Suppressor macrophage (primary cell): ENCODE measurements around the gene ZNF462.

ENCODE experiments used
- DNase-seq, 4 experiments: peaks; one replicate each; pipeline ENCODE4 v3.0.0-alpha.2; 2020 to 2022

Gene ZNF462

GRCh38 chr9:107018861-107019545 lies 156.0 kb downstream of the ZNF462 start:
- DNase-seq: no peak

- DNase-seq: no peak
These were observed 157.1 kb downstream of the ZNF462 start for GRCh38 chr9:107020040-107020530.

- DNase-seq: peak in 3 of 4 experiments; percentile 3 to 8 (median 5)
These were observed 161.2 kb downstream of the ZNF462 start for GRCh38 chr9:107024193-107024592.

- DNase-seq: no peak
These were observed 162.5 kb downstream of the ZNF462 start for GRCh38 chr9:107025260-107026035.

- DNase-seq: no peak
These were observed 166.2 kb downstream of the ZNF462 start for GRCh38 chr9:107029146-107029545.

GRCh38 chr9:107033966-107034365 lies 171.0 kb downstream of the ZNF462 start:
- no peak for DNase-seq

GRCh38 chr9:107034831-107035230 lies 171.9 kb downstream of the ZNF462 start:
- DNase-seq: no peak

- DNase-seq: no peak
These were observed 173.4 kb downstream of the ZNF462 start for GRCh38 chr9:107036367-107036766.

- no peak for DNase-seq
These were observed 176.6 kb downstream of the ZNF462 start for GRCh38 chr9:107039542-107039941.

GRCh38 chr9:107042606-107043005 lies 179.6 kb downstream of the ZNF462 start:
- no peak for DNase-seq

GRCh38 chr9:107043886-107044285 lies 180.9 kb downstream of the ZNF462 start:
- no peak for DNase-seq

- DNase-seq: peak in 2 of 4 experiments; percentile 7 to 13
These were observed 181.9 kb downstream of the ZNF462 start for GRCh38 chr9:107044872-107045271.

GRCh38 chr9:107046692-107047091 lies 183.7 kb downstream of the ZNF462 start:
- no peak for DNase-seq

- DNase-seq: no peak
These were observed 186.3 kb downstream of the ZNF462 start for GRCh38 chr9:107049046-107049802.

- no peak for DNase-seq
These were observed 186.8 kb downstream of the ZNF462 start for GRCh38 chr9:107049803-107050184.

- DNase-seq: no peak
These were observed 188.4 kb downstream of the ZNF462 start for GRCh38 chr9:107051392-107051791.

- no peak for DNase-seq
These were observed 191.2 kb downstream of the ZNF462 start for GRCh38 chr9:107054146-107054545.

- no peak for DNase-seq
These were observed 196.3 kb downstream of the ZNF462 start for GRCh38 chr9:107059220-107059619.

- DNase-seq: peak; percentile 52 to 76 (median 62)
These were observed 197.1 kb downstream of the ZNF462 start for GRCh38 chr9:107060062-107060461.
